GM21619 (cell line): ENCODE results near the gene C19orf85.
A peak's percentile ranks its signal among the peaks of the same experiment; 100 is the strongest.

Experiments used
- ATAC-seq: cut with Tn5 transposase; IDR thresholded peaks from one replicate; pipeline ENCODE4 v1.9.1; 2021; ENCODE audit not compliant: unreplicated experiment

C19orf85 gene

GRCh38 chr19:55478364-55478763 is 13.8 kb upstream of the C19orf85 start:
- ATAC-seq = no peak

- no peak for ATAC-seq
These were observed 13.4 kb upstream of the C19orf85 start for GRCh38 chr19:55477905-55478304.

DNA sequence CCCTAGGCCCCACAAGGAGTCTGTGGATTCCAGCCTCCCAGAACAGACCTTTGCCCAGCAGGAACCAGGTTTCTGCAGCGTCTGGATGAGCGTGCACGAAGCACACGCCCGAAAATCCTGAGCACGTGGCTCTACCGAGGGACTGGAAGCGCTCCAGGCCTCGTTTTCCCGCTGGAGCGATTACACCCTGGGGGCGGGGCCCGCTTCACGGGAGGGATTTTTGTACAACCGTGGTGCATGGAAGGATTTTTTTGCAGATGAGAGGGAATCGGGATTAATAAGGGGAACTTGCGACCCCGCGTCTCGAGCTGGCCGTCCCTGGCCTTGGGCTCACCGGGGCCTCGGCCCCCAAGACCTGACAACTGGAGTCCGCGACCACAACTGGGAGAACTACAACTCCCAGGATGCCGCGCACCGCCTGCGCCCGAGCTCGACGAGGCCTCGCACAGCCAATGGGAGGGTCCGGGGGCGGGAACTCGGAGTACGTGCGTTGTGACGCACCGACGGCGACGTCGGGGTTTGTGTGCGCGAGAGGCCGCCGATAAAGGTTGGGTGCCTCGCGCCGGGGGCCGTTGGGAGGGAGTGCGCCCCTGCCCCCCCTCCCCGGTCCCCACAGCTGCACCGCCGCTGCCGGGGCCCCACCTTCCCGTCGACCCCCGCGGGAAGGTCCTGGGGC is 11.7 kb upstream of the C19orf85 start, which contains the start of gene ZNF628:
Gene ZNF628 (plus strand): TSS at position 518 of the 676 bp plus-strand sequence. CDS start 3,294 bp downstream, outside the sequence.
- peak; percentile 83 for ATAC-seq

DNA sequence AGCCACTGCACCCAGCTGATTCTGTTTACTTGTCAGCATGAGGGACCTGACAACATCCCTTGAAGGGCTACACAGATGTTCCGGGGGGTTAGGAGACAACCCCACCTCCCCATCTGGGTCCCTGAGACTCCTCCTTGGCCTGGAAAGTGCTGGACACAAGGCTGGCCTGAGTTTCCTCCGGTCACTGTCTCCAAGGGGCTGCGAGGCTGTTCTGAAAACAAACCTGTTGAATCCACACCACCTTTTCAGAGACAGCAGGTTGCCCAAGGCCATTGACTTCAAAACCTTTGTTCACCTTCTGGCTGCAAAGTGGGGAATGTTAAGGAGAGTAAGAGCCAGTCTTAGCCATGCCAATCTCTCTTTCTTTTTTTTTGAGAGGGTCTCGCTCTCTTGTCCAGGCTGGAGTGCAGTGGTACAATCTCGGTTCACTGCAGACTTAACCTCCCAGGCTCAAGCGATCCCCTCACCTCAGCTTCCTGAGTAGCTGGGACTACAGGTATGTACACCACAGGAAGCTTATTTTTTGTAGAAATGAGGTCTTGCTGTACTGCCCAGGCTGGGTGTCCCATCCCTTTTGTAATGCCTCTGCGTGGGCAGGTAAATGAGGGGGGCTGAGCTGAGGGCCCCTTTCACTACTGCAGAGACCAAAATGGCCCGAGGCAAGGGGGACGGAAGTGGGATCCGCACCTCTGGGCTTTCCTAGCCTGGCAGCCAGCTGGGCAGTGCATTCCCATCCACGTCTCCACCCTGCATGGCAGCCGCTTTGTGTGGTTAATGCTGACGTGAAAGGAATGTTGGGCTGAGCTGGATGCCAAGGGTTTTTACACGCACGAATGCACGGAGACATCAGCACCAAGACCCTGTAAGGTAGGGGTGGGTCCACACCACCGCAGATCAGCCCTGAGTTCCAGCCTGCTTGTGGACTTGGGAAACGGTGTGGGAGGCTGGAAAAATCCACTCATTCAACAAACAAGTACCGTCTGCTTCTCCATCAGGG is 10.0 kb upstream of the C19orf85 start:
- no peak for ATAC-seq

GRCh38 chr19:55473225-55474012 is 8.9 kb upstream of the C19orf85 start:
- ATAC-seq = no peak

DNA sequence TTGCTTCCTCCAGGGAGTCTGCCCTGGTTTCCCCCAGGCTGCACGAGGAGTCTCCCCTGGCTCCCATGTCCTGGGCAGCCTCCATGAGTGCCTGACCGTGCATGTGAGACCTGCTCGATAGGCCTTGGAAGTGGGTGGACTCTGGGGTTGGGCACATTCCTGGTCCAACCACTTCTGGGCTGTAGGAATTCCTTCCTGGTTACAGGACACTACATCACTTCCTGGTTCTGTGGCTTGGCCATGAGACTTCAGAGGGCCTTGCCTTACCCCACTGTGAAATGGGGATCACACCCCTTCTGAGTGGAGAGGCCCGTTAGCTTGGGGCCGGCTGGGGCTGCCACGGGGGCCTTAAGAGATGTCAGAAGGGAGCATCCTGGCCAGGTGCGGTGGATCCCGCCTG is 7.9 kb upstream of the C19orf85 start:
- no peak for ATAC-seq

DNA sequence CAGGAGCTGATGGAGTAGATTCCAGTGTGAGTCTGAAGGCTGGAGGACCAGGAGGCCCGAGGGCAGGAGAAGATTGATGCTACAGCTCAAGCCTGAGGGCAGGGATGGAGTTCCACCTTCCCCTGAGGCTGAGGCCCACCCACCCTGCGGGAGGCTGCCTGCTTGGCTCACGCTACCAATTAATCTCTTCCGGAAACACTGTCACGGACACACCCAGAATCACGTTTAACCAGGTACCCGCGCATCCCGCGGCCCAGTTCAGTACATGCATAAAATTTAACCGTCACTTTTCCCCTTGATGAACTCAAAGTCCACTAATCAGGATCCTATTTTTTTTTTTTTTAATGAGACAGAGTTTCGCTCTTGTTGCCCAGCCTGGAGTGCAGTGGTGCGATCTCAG is 6.7 kb upstream of the C19orf85 start:
- ATAC-seq = no peak

DNA sequence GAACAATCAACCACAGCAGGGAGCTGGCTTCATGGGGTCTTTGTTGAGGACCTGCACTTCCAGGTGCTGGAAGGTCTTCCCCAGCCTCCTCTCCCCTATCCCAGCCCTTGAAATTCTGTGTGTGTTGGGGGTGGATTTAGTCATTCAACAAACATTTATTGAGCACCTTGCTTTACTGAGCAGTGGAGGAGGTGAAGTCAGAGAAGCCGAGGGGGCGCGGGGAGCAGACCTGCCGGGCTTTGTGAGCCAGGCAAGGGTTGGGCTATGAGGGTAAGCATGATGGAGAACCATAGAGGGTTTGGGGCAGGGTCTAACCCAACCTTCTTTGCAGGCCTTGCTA is 3.5 kb upstream of the C19orf85 start:
- no peak for ATAC-seq

DNA sequence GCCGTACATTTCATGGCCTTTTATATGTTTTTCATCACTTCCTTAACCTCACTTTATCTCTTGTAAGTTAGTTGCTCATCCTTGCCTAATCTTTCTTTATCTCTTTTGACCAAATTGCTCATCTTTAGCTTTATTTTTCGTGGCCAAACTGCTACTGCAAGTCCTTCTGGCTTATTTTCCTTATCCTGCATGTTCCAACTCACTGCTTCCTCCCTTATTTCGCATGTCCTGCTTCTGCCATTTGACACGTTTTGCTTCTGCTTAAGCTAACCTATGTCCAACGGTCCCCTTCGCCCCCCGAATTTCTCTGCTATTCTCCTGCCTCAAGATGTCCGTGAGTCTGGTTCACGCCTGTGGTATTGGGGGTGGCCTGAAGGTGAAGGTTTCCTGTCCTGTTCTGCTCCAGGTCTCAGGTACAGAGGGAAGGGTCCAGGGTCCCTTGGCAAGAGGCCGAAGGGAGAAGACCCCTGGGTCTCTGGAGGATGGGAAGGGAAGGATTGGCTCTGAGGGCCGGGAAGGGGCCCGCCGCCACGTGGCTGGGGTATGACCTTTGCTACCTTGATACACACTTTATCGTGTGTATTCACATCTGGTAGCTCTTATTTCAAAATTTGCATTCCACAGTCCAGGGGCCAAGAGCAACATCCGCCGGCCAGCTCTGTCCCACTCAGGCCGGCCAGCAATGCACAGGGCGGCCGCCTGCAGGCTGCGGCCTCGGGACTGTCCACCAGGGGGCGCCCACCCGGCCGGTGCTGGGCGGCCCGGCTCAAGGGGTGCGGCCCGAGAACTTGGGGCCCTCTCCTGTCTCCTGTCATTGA is 2.9 kb upstream of the C19orf85 start:
- no peak for ATAC-seq

DNA sequence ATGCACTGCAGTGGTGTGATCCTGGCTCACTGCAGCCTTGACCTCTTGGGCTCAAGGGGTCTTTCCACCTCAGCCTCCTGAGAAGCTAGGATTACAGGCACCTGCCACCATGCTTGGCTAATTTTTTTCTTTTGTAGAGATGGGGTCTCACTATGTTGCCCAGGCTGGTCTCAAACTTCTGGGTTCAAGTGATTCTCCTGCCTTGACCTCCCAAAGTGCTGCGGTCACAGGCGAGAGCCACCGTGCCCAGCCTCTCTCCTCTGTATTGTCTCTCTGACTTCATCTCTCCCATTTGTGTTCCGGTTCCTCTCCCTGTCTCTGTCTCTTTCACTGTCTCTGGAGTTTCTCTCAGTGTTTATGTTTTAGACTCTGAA is 1.7 kb upstream of the C19orf85 start:
- ATAC-seq = no peak

GRCh38 chr19:55465460-55466240 is 1.1 kb upstream of the C19orf85 start:
- no peak for ATAC-seq

DNA sequence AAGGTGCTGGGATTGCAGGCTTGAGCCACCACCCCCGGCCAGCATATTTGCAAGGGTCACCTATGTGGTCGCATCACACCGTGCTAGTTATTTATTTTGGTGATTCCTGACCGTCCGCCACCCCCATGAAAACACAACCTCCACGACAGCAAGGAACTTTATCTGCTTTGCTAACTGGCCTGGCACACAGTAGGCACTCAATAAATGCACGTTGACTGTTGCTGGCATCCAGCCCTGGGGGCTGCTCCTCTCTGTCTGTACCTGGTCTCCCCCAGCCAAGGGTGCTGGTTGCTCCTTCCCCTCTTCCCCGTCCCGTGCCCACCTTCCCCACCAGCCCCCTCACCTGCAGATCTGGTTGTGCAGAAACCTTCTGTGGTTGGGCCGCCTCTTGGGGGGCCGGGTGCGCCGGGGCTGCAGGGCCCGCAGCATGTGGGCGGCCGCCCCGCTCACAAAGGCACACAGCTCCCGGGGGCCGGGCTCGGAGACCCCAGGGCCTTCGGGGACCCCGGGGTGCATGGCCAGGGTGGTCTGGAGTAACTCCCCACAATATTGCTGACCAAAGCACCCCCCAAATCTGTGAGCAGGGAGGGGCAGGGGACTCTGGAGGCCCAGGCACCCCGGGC is 401 bp downstream of the C19orf85 start:
- no peak for ATAC-seq

- no peak for ATAC-seq
These were observed 944 bp downstream of the C19orf85 start for GRCh38 chr19:55463583-55464031.

DNA sequence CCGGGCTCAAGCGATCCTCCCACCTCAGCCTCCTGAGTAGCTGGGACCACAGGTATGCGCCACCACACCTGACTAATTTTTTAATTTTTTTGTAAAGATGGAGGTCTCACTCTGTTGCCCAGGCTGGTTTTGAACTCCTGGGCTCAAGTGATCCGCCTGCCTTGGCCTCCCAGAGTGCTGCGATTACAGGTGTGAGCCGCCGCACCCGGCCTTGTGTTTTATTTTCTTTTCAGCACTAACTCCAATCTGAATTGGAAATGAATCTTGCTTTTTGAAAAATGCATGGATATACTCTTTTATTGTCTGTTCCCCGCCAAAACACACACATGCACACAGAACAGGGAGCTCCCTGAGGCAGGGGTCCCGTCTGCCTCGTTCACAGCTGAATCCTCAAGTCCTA is 1.8 kb downstream of the C19orf85 start:
- ATAC-seq = no peak

- no peak for ATAC-seq
These were observed 2.5 kb downstream of the C19orf85 start for GRCh38 chr19:55461974-55462626.

DNA sequence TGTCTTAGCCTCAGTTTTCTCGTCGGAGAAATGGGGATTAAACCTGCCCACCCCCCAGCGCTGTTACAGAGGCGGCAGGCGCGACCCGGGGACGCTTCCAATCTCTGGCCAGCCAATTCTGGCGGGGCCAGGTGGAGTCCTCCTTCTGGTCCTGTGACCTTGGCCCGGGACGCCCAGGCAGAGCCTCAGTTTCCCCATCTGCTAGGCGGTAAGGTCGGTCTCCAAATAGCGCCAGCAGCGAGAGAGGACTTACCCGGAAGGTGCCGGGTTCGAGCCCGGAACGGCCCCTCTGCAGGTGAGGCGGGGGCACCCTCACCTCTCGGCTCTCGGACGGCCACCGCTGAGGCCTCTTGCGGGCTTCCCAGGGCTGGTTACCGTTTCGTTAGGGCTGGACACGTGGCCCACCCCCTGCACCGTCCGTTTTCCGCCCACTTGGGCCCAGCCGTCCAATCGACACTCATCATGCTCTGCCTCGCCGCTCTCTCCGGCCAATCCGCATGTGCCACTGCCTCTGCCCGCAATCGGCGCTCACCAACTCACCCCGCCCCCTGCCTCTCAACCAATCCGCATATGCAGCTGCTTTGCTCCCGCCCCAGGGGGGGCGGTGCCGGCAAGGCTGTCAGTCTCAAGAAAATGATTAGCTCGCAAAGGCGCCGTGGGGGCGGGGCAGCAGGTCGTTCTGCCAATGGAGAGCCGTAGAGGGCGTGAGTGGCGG is 3.1 kb downstream of the C19orf85 start, which contains the start of gene ISOC2:
Gene ISOC2 (minus strand): TSS at position 384 of the 715 bp plus-strand sequence. CDS start 5,156 bp downstream, outside the sequence.
- ATAC-seq = peak; percentile 93

DNA sequence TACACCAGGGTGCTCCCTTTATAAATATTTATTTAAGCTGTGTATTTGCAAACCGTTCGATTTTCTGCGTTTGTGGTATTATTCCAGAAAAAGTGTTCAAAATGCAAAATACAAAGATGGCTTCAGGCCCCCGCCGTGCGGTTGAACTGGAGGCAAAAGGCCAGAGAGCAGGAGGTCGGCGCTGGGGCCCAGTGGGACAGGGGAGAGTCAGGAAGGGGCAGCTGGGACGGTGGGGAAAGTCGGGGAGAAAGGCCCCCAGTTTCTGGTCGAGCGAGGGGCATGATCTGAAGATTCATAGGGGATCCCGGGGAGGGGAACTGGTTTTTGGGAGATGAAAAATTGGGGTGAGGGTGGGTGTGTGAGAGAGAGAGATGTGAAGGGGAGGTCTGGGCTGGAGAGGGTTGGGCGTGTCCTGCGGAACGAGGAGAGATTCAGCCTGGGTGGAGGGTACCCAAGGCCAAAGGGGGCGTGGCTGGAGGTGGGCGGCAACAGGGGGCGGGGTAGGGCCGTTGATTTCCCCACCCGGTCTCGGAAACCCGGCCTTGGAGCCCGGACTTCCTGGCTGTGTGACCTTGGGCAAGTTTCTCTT is 3.8 kb downstream of the C19orf85 start:
- ATAC-seq = no peak
